ENCODE data around the gene ARMC6.

Gene ARMC6

GRCh38 chr19:19033426-19034203 lies at the start of gene ARMC6, which contains the start of gene SUGP2:
TSS of gene ARMC6 (plus strand) at chr19:19033603. CDS start at chr19:19034210, 607 bp downstream.
TSS of gene SUGP2 (minus strand) at chr19:19033517. CDS start at chr19:19031071, 2,446 bp downstream.
- CTCF ChIA-PET, result no interaction called here
- Histone ChIP-seq H3K4me3 (ENCODE audit: low read depth, low read length) (peak within 1 kb of the TSS; percentile 68), H3K27ac (ENCODE audit: extremely low read depth, low read depth, low read length) (peak within 1 kb of the TSS; percentile 94), H3K4me1 (ENCODE audit: control insufficient read depth, insufficient read depth, low read length) (no peaks in the 10 kb centered on the region), H3K36me3 (ENCODE audit: control insufficient read depth in 2 of 2, insufficient read depth in 1 of 2, low read length in 2 of 2) (peaks cover 25 to 54% of the 10 kb centered on the region in 2 experiments), H3K9me3 (ENCODE audit: control insufficient read depth, insufficient read depth, low read depth, low read length) (no peaks in the 10 kb centered on the region)
- POLR2A ChIA-PET, result no interaction called here
- peak; percentile 73 for TF ChIP-seq PATZ1 (tag by site-specific recombination; IDR thresholded peaks at IDR 0.05)
- peak; percentile 57; the same call in 1 of the 2 replicates for TF ChIP-seq ZNF610 (tag by site-specific recombination; IDR thresholded peaks at IDR 0.05; ENCODE audit: borderline replicate concordance)
- TF ChIP-seq ZNF391 (tag by site-specific recombination; IDR thresholded peaks at IDR 0.05; ENCODE audit: borderline replicate concordance, low read depth), result 0 out of 2 replicates have a peak, but pooled peaks have one; percentile 22
- TF ChIP-seq ZFHX2 (tag by site-specific recombination; conservative IDR thresholded peaks at IDR 0.05), result peak; percentile 35; the same call in 1 of the 2 replicates
- TF ChIP-seq, protein P1, sequence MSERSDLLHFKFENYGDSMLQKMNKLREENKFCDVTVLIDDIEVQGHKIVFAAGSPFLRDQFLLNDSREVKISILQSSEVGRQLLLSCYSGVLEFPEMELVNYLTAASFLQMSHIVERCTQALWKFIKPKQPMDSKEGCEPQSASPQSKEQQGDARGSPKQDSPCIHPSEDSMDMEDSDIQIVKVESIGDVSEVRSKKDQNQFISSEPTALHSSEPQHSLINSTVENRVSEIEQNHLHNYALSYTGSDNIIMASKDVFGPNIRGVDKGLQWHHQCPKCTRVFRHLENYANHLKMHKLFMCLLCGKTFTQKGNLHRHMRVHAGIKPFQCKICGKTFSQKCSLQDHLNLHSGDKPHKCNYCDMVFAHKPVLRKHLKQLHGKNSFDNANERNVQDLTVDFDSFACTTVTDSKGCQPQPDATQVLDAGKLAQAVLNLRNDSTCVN (tag by site-specific recombination; optimal IDR thresholded peaks at IDR 0.05), result peak; percentile 90
- peak; percentile 78 for TF ChIP-seq ZNF335 (tag by site-specific recombination; conservative IDR thresholded peaks at IDR 0.05)
- TF ChIP-seq ZNF2 (tag by site-specific recombination; IDR thresholded peaks at IDR 0.05), result no peak
- no peak for TF ChIP-seq ZNF621 (tag by site-specific recombination; IDR thresholded peaks at IDR 0.05)
- TF ChIP-seq ZNF664 (tag by site-specific recombination; IDR thresholded peaks at IDR 0.05), result no peak
- TF ChIP-seq ZNF341 (tag by site-specific recombination; IDR thresholded peaks at IDR 0.05; ENCODE audit: low read depth), result no peak
- TF ChIP-seq, protein P2, sequence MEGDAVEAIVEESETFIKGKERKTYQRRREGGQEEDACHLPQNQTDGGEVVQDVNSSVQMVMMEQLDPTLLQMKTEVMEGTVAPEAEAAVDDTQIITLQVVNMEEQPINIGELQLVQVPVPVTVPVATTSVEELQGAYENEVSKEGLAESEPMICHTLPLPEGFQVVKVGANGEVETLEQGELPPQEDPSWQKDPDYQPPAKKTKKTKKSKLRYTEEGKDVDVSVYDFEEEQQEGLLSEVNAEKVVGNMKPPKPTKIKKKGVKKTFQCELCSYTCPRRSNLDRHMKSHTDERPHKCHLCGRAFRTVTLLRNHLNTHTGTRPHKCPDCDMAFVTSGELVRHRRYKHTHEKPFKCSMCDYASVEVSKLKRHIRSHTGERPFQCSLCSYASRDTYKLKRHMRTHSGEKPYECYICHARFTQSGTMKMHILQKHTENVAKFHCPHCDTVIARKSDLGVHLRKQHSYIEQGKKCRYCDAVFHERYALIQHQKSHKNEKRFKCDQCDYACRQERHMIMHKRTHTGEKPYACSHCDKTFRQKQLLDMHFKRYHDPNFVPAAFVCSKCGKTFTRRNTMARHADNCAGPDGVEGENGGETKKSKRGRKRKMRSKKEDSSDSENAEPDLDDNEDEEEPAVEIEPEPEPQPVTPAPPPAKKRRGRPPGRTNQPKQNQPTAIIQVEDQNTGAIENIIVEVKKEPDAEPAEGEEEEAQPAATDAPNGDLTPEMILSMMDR (tag by site-specific recombination; IDR thresholded peaks at IDR 0.05), result peak; percentile 55; the same call in 1 of the 2 replicates
- peak; percentile 77 for TF ChIP-seq GLIS2 (tag by site-specific recombination; IDR thresholded peaks at IDR 0.05)
- TF ChIP-seq, protein P3, sequence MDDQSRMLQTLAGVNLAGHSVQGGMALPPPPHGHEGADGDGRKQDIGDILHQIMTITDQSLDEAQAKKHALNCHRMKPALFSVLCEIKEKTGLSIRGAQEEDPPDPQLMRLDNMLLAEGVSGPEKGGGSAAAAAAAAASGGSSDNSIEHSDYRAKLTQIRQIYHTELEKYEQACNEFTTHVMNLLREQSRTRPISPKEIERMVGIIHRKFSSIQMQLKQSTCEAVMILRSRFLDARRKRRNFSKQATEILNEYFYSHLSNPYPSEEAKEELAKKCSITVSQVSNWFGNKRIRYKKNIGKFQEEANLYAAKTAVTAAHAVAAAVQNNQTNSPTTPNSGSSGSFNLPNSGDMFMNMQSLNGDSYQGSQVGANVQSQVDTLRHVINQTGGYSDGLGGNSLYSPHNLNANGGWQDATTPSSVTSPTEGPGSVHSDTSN (CRISPR knock-in tag; IDR thresholded peaks at IDR 0.05), result peak; percentile 82; the same call in 1 of the 2 replicates
- peak; percentile 47 for TF ChIP-seq ZEB2 (tag by site-specific recombination; IDR thresholded peaks at IDR 0.05)
- peak; percentile 81; the same call in 1 of the 2 replicates for TF ChIP-seq KLF8 (tag by site-specific recombination; IDR thresholded peaks at IDR 0.05)
- peak; percentile 75 for TF ChIP-seq ZXDB (tag by site-specific recombination; IDR thresholded peaks at IDR 0.05)
- no peak for TF ChIP-seq ZNF302 (tag by site-specific recombination; IDR thresholded peaks at IDR 0.05; ENCODE audit: low read depth)
- TF ChIP-seq SP2 (tag by site-specific recombination; IDR thresholded peaks at IDR 0.05), result peak; percentile 87
- TF ChIP-seq ZNF791 (tag by site-specific recombination; IDR thresholded peaks at IDR 0.05), result no peak
- TF ChIP-seq ZBTB10 (tag by site-specific recombination; IDR thresholded peaks at IDR 0.05), result peak; percentile 74
- no peak for TF ChIP-seq ZNF266 (tag by site-specific recombination; IDR thresholded peaks at IDR 0.05; ENCODE audit: low read depth)
- TF ChIP-seq ZNF692 (tag by site-specific recombination; IDR thresholded peaks at IDR 0.05), result 0 out of 2 replicates have a peak, but pooled peaks have one; percentile 55
- TF ChIP-seq ZBTB8A (tag by site-specific recombination; IDR thresholded peaks at IDR 0.05), result peak; percentile 57; the same call in 1 of the 2 replicates
- TF ChIP-seq KLF16 (tag by site-specific recombination; IDR thresholded peaks at IDR 0.05), result peak; percentile 72
- 0 out of 2 replicates have a peak, but pooled peaks have one; percentile 43 for TF ChIP-seq ZNF449 (tag by site-specific recombination; IDR thresholded peaks at IDR 0.05)

Data from HEK293 (cell line).